Measurements from ENCODE around the gene GNAO1. TPM values are rescaled to one million over a fixed set of nuclear protein-coding genes. Genes with fewer than 3 reads are reported as not detected.

GNAO1 gene
- total RNA-seq, 1 experiment from 2014 or later = not detected

- ATAC-seq = no peak; the same call in 1 of the 2 replicates
- no peak for TF ChIP-seq CTCF (conservative IDR thresholded peaks at IDR 0.05; ENCODE audit: low read depth, low read length)
- TF ChIP-seq EZH2phosphoT487 (IDR thresholded peaks at IDR 0.05; ENCODE audit: borderline replicate concordance, low read length) = no peak
- no peak for TF ChIP-seq EZH2 (IDR thresholded peaks at IDR 0.05; ENCODE audit: low read length, unreplicated experiment)
- intact Hi-C loops (cut with micrococcal nuclease) = no loop called here
Measured at GRCh38 chr16:56349086-56349415, 157.8 kb downstream of the GNAO1 start.

GRCh38 chr16:56349711-56350161 lies 158.4 kb downstream of the GNAO1 start:
- Histone ChIP-seq H3K9me2 (replicated peaks; ENCODE audit: low read length) (no peaks in the 10 kb centered on the region), H3K36me3 (ENCODE audit: low read depth, low read length) (no peaks in the 10 kb centered on the region), H3F3A (ENCODE audit: low read length, unreplicated experiment) (no peaks in the 10 kb centered on the region), H3K4me3 (ENCODE audit: low read length) (no peak overlapping the region), H4K20me1 (ENCODE audit: low read length) (no peaks in the 10 kb centered on the region), H3K9ac (ENCODE audit: low read length) (no peak overlapping the region), H2AFZ (ENCODE audit: low read length) (no peak overlapping the region), H3K27me3 (ENCODE audit: low read length) (no peaks in the 10 kb centered on the region), H3K9me3 (ENCODE audit: low read length) (no peaks in the 10 kb centered on the region), H3K4me1 (ENCODE audit: insufficient read depth, low read length) (0 out of 2 replicates have a peak, but pooled peaks cover under 1% of the 10 kb centered on the region), H3K27ac (ENCODE audit: low read length) (no peak overlapping the region), H3K79me2 (ENCODE audit: low read length) (no peaks in the 10 kb centered on the region), H3K4me2 (ENCODE audit: low read length) (no peak overlapping the region)
- ATAC-seq = no peak
- ChIA-PET POLR2A (ENCODE audit: unreplicated experiment) (no interaction called here), CTCF (no interaction called here)
- intact Hi-C loops (cut with micrococcal nuclease) = no loop called here
- no TSS peak for BruUV-seq (replicated peaks)
- TF ChIP-seq CTCF (conservative IDR thresholded peaks at IDR 0.05; ENCODE audit: low read depth, low read length) = no peak
- no peak for DNase-seq

More at GRCh38 chr16:56349086-56349415, 157.8 kb downstream of the GNAO1 start:
- no peaks in the 10 kb centered on the region for H3K36me3 ChIP-seq (ENCODE audit: low read depth, low read length)
- no peak overlapping the region for H3K4me3 ChIP-seq (ENCODE audit: low read length)
- no TSS peak for BruUV-seq (replicated peaks)
- peaks cover 7% of the 10 kb centered on the region; the same call in 1 of the 2 replicates for H3K4me1 ChIP-seq (ENCODE audit: insufficient read depth, low read length)
- H3K79me2 ChIP-seq (ENCODE audit: low read length) = no peaks in the 10 kb centered on the region
- no peaks in the 10 kb centered on the region for H3K27me3 ChIP-seq (ENCODE audit: low read length)
- CTCF ChIA-PET = no interaction called here
- no peaks in the 10 kb centered on the region for H4K20me1 ChIP-seq (ENCODE audit: low read length)
- H3K4me2 ChIP-seq (ENCODE audit: low read length) = no peak overlapping the region
- no peaks in the 10 kb centered on the region for H3K9me3 ChIP-seq (ENCODE audit: low read length)
- DNase-seq = no peak
- POLR2A ChIA-PET (ENCODE audit: unreplicated experiment) = no interaction called here
- no peaks in the 10 kb centered on the region for H3K9me2 ChIP-seq (replicated peaks; ENCODE audit: low read length)
- H3F3A ChIP-seq (ENCODE audit: low read length, unreplicated experiment) = no peaks in the 10 kb centered on the region
- no peak overlapping the region for H3K9ac ChIP-seq (ENCODE audit: low read length)
- no peak overlapping the region for H3K27ac ChIP-seq (ENCODE audit: low read length)
- H2AFZ ChIP-seq (ENCODE audit: low read length) = no peak overlapping the region

- H3K4me2 ChIP-seq (ENCODE audit: low read length) = no peak overlapping the region
- BruUV-seq (replicated peaks) = no TSS peak
- no peak for TF ChIP-seq EZH2phosphoT487 (IDR thresholded peaks at IDR 0.05; ENCODE audit: borderline replicate concordance, low read length)
- no peak for TF ChIP-seq CTCF (conservative IDR thresholded peaks at IDR 0.05; ENCODE audit: low read depth, low read length)
- H3K9me2 ChIP-seq (replicated peaks; ENCODE audit: low read length) = no peaks in the 10 kb centered on the region
- ChIA-PET CTCF (interaction anchor here (0.7 kb wide), 1 partner anchor 8 kb away, joined by 3 read pairs; no protein-coding TSS in a partner anchor), POLR2A (ENCODE audit: unreplicated experiment) (no interaction called here)
- no peaks in the 10 kb centered on the region for H3F3A ChIP-seq (ENCODE audit: low read length, unreplicated experiment)
- no peaks in the 10 kb centered on the region for H3K27me3 ChIP-seq (ENCODE audit: low read length)
- no peaks in the 10 kb centered on the region for H3K79me2 ChIP-seq (ENCODE audit: low read length)
- H3K4me1 ChIP-seq (ENCODE audit: insufficient read depth, low read length) = no peaks in the 10 kb centered on the region; the same call in 1 of the 2 replicates
- H3K9me3 ChIP-seq (ENCODE audit: low read length) = no peaks in the 10 kb centered on the region
- no peaks in the 10 kb centered on the region for H3K36me3 ChIP-seq (ENCODE audit: low read depth, low read length)
- no peak overlapping the region for H3K9ac ChIP-seq (ENCODE audit: low read length)
- H4K20me1 ChIP-seq (ENCODE audit: low read length) = no peaks in the 10 kb centered on the region
- intact Hi-C loops (cut with micrococcal nuclease) = no loop called here
- no peak overlapping the region for H3K4me3 ChIP-seq (ENCODE audit: low read length)
- no peak for ATAC-seq
- H2AFZ ChIP-seq (ENCODE audit: low read length) = no peak overlapping the region
- no peak overlapping the region for H3K27ac ChIP-seq (ENCODE audit: low read length)
- no peak for DNase-seq
Measured at GRCh38 chr16:56350491-56351405, 159.5 kb downstream of the GNAO1 start.

Data from PC-3 (cell line).